Measurements from ENCODE around the gene CNTN1. TPM values are rescaled to one million over a fixed set of nuclear protein-coding genes. Genes with fewer than 3 reads are reported as not detected.

The CNTN1 gene
- total and polyA plus RNA-seq, 10 donors, result 0.50 to 12.3 (median 5.8) TPM

DNA sequence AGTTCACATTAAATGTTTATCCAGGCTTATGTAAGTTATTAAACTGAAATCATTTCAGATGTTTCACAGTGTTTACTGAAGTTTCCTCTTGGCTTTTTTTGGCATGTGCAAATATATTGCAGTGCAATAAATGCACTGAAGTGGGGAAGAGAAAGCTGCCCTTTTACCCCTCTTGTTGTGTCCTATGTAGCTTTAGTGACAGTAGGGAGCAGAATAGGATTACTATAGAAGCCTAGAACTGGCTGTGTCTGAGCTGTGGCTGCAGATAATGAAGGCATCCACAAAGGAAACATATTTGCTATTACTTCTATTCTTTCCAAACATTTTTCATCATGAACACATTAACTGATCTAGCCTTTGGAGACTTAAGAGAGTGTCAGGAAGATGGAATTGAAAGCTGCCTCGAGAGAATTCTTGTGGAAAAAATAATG lies 24.1 kb upstream of the CNTN1 start:
- H3K27ac ChIP-seq, result no peak overlapping the region
- H3K36me3 ChIP-seq, result no peaks in the 10 kb centered on the region
- H3K4me3 ChIP-seq, result no peak overlapping the region
- 33 to 48% (median 36%) methylated on average over 1 of the region's 1 CpG for WGBS, 5 donors
- H3K9me3 ChIP-seq, result peaks cover 0 to 7% (median 0%) of the 10 kb centered on the region in 8 donors
- DNase-seq, result no peak
- TF ChIP-seq POLR2A (IDR thresholded peaks at IDR 0.05) (no peak), POLR2AphosphoS5 (IDR thresholded peaks at IDR 0.05) (no peak)
- TF ChIP-seq, protein P1, sequence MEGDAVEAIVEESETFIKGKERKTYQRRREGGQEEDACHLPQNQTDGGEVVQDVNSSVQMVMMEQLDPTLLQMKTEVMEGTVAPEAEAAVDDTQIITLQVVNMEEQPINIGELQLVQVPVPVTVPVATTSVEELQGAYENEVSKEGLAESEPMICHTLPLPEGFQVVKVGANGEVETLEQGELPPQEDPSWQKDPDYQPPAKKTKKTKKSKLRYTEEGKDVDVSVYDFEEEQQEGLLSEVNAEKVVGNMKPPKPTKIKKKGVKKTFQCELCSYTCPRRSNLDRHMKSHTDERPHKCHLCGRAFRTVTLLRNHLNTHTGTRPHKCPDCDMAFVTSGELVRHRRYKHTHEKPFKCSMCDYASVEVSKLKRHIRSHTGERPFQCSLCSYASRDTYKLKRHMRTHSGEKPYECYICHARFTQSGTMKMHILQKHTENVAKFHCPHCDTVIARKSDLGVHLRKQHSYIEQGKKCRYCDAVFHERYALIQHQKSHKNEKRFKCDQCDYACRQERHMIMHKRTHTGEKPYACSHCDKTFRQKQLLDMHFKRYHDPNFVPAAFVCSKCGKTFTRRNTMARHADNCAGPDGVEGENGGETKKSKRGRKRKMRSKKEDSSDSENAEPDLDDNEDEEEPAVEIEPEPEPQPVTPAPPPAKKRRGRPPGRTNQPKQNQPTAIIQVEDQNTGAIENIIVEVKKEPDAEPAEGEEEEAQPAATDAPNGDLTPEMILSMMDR (IDR thresholded peaks at IDR 0.05 in 8 of 11, conservative IDR thresholded peaks at IDR 0.05 in 3 of 11), result no peak
- no peaks in the 10 kb centered on the region for H3K4me1 ChIP-seq
- intact Hi-C loops (cut with DNase I; ENCODE audit: low total_unique reads), result no loop called here
- no peaks in the 10 kb centered on the region for H3K27me3 ChIP-seq (replicated peaks in 1 of 7)

- Histone ChIP-seq H3K4me3 (no peak overlapping the region), H3K27ac (peak overlapping the region in 3 of 8 donors; percentile 10 to 34 (median 22)), H3K36me3 (no peaks in the 10 kb centered on the region), H3K9me3 (peaks cover 0 to 9% (median 3%) of the 10 kb centered on the region in 8 donors), H3K4me1 (no peaks in the 10 kb centered on the region), H3K27me3 (replicated peaks in 1 of 7) (no peaks in the 10 kb centered on the region)
- 29 to 56% (median 36%) methylated on average over 2 of the region's 2 CpGs for WGBS, 5 donors
- TF ChIP-seq, protein P1 (IDR thresholded peaks at IDR 0.05 in 8 of 11, conservative IDR thresholded peaks at IDR 0.05 in 3 of 11), result no peak
- no peak for TF ChIP-seq POLR2AphosphoS5 (IDR thresholded peaks at IDR 0.05)
- no peak for TF ChIP-seq POLR2A (IDR thresholded peaks at IDR 0.05)
- intact Hi-C loops (cut with DNase I; ENCODE audit: low total_unique reads), result no loop called here
- no peak for DNase-seq
Observed at GRCh38 chr12:40672741-40673271, 19.4 kb upstream of the CNTN1 start.

GRCh38 chr12:40681148-40681547 lies 11.1 kb upstream of the CNTN1 start:
- Histone ChIP-seq H3K4me3 (no peak overlapping the region), H3K27me3 (replicated peaks in 1 of 7) (no peaks in the 10 kb centered on the region), H3K36me3 (no peaks in the 10 kb centered on the region), H3K9me3 (peaks cover 0 to 17% (median 4%) of the 10 kb centered on the region in 8 donors), H3K4me1 (no peaks in the 10 kb centered on the region), H3K27ac (no peak overlapping the region)
- intact Hi-C loops (cut with DNase I; ENCODE audit: low total_unique reads), result no loop called here
- TF ChIP-seq POLR2A (IDR thresholded peaks at IDR 0.05) (no peak), POLR2AphosphoS5 (IDR thresholded peaks at IDR 0.05) (no peak)
- TF ChIP-seq, protein P1 (IDR thresholded peaks at IDR 0.05 in 8 of 11, conservative IDR thresholded peaks at IDR 0.05 in 3 of 11), result no peak
- DNase-seq, result no peak
- 75 to 90% (median 81%) methylated on average over 2 of the region's 2 CpGs for WGBS, 5 donors

GRCh38 chr12:40684986-40685385 lies 7.3 kb upstream of the CNTN1 start:
- no peaks in the 10 kb centered on the region for H3K36me3 ChIP-seq
- intact Hi-C loops (cut with DNase I; ENCODE audit: low total_unique reads), result no loop called here
- no peak overlapping the region for H3K4me3 ChIP-seq
- no peaks in the 10 kb centered on the region for H3K9me3 ChIP-seq
- 70 to 83% (median 77%) methylated on average over 4 of the region's 4 CpGs for WGBS, 5 donors
- no peaks in the 10 kb centered on the region for H3K27me3 ChIP-seq (replicated peaks in 1 of 7)
- no peaks in the 10 kb centered on the region for H3K4me1 ChIP-seq
- DNase-seq, result no peak
- TF ChIP-seq, protein P1 (IDR thresholded peaks at IDR 0.05 in 8 of 11, conservative IDR thresholded peaks at IDR 0.05 in 3 of 11), result no peak
- TF ChIP-seq POLR2AphosphoS5 (IDR thresholded peaks at IDR 0.05) (no peak), POLR2A (IDR thresholded peaks at IDR 0.05) (no peak)
- H3K27ac ChIP-seq, result no peak overlapping the region
